Measurements from ENCODE around the gene ACCS. TPM values are rescaled to one million over a fixed set of nuclear protein-coding genes. Genes with fewer than 3 reads are reported as not detected.

ACCS gene
- polyA plus RNA-seq (2012; ENCODE audit: insufficient read length, low read depth) = not detected

- no peak for TF ChIP-seq POLR2AphosphoS5 (IDR thresholded peaks at IDR 0.05; ENCODE audit: low read depth, low read length)
- no peak for TF ChIP-seq REST (IDR thresholded peaks at IDR 0.05; ENCODE audit: insufficient read depth in 1 of 2, low read depth in 2 of 2, low read length in 2 of 2)
- TF ChIP-seq SIN3A (IDR thresholded peaks at IDR 0.05; ENCODE audit: borderline replicate concordance, insufficient read depth, low read length) = no peak
- TF ChIP-seq TAF1 (IDR thresholded peaks at IDR 0.05; ENCODE audit: borderline replicate concordance, insufficient read depth, low read length) = no peak
- no peak for TF ChIP-seq FOXP2 (optimal IDR thresholded peaks at IDR 0.05; ENCODE audit: borderline replicate concordance, extremely low read depth, extremely low read length, insufficient read depth)
Measured at GRCh38 chr11:44065841-44066731, at the start of gene ACCS. Gene ACCS (plus strand): TSS chr11:44066270. CDS start chr11:44067628, 1,358 bp downstream.

- TF ChIP-seq POLR2AphosphoS5 (IDR thresholded peaks at IDR 0.05; ENCODE audit: low read depth, low read length) = no peak
- TF ChIP-seq REST (IDR thresholded peaks at IDR 0.05; ENCODE audit: insufficient read depth in 1 of 2, low read depth in 2 of 2, low read length in 2 of 2) = no peak
- TF ChIP-seq TAF1 (IDR thresholded peaks at IDR 0.05; ENCODE audit: borderline replicate concordance, insufficient read depth, low read length) = no peak
- TF ChIP-seq SIN3A (IDR thresholded peaks at IDR 0.05; ENCODE audit: borderline replicate concordance, insufficient read depth, low read length) = no peak
- TF ChIP-seq FOXP2 (optimal IDR thresholded peaks at IDR 0.05; ENCODE audit: borderline replicate concordance, extremely low read depth, extremely low read length, insufficient read depth) = no peak
Measured at GRCh38 chr11:44016546-44017442, 49.3 kb upstream of the ACCS start.

- TF ChIP-seq FOXP2 (optimal IDR thresholded peaks at IDR 0.05; ENCODE audit: borderline replicate concordance, extremely low read depth, extremely low read length, insufficient read depth) (no peak), SIN3A (IDR thresholded peaks at IDR 0.05; ENCODE audit: borderline replicate concordance, insufficient read depth, low read length) (no peak), TAF1 (IDR thresholded peaks at IDR 0.05; ENCODE audit: borderline replicate concordance, insufficient read depth, low read length) (no peak), POLR2AphosphoS5 (IDR thresholded peaks at IDR 0.05; ENCODE audit: low read depth, low read length) (no peak), REST (IDR thresholded peaks at IDR 0.05; ENCODE audit: insufficient read depth in 1 of 2, low read depth in 2 of 2, low read length in 2 of 2) (no peak)
Measured at GRCh38 chr11:44017443-44018126, 48.5 kb upstream of the ACCS start.

- TF ChIP-seq POLR2AphosphoS5 (IDR thresholded peaks at IDR 0.05; ENCODE audit: low read depth, low read length) = no peak
- no peak for TF ChIP-seq SIN3A (IDR thresholded peaks at IDR 0.05; ENCODE audit: borderline replicate concordance, insufficient read depth, low read length)
- TF ChIP-seq REST (IDR thresholded peaks at IDR 0.05; ENCODE audit: insufficient read depth in 1 of 2, low read depth in 2 of 2, low read length in 2 of 2) = no peak
- no peak for TF ChIP-seq TAF1 (IDR thresholded peaks at IDR 0.05; ENCODE audit: borderline replicate concordance, insufficient read depth, low read length)
- TF ChIP-seq FOXP2 (optimal IDR thresholded peaks at IDR 0.05; ENCODE audit: borderline replicate concordance, extremely low read depth, extremely low read length, insufficient read depth) = no peak
Measured at GRCh38 chr11:44018127-44018521, 47.9 kb upstream of the ACCS start.
